Large intestine (tissue), 3 donors: ENCODE data around the gene ZNF526. TPM values are rescaled to one million over a fixed set of nuclear protein-coding genes. Genes with fewer than 3 reads are reported as not detected.

Experiments used
- DNase-seq, 2 donors: peaks; one replicate each; pipeline versions ENCODE4 v3.0.0 to v3.0.0-alpha.2; 2013
- H3K27ac ChIP-seq: one replicate; pipeline ENCODE4 v1.5.1; 2013; ENCODE audit warnings: low read length
- H3K27me3 ChIP-seq: 2 replicates; pipeline ENCODE4 v1.6.1; 2013; ENCODE audit warnings: low read length; ENCODE audit not compliant: control insufficient read depth, insufficient read depth
- H3K36me3 ChIP-seq: 2 replicates; pipeline ENCODE4 v1.6.1; 2013; ENCODE audit warnings: low read length; ENCODE audit not compliant: control insufficient read depth, insufficient read depth
- H3K4me1 ChIP-seq: one replicate; pipeline ENCODE4 v1.6.1; 2013; ENCODE audit warnings: low read length; ENCODE audit not compliant: control insufficient read depth, insufficient read depth
- H3K4me3 ChIP-seq: one replicate; pipeline ENCODE4 v1.5.1; 2013; ENCODE audit warnings: low read length
- H3K9me3 ChIP-seq: one replicate; pipeline ENCODE4 v1.6.1; 2013; ENCODE audit warnings: mild to moderate bottlenecking, low read depth, low read length, moderate library complexity; ENCODE audit not compliant: control insufficient read depth
- WGBS: methylation state at CpG from one replicate; pipeline ENCODE4 v1.1.5; 2013; ENCODE audit warnings: low lambda C conversion rate; ENCODE audit not compliant: insufficient coverage; 5-methylcytosine and 5-hydroxymethylcytosine counted together
- polyA plus RNA-seq: library from polyadenylated mRNA; unstranded; fragments of 120-200 nt; gene quantifications from one replicate; pipeline ENCODE4 v1.2.1, GENCODE V29; 2013

Gene ZNF526
- polyA plus RNA-seq, 1 donor: 9.3 TPM

- Histone ChIP-seq H3K4me3 (no peak overlapping the region), H3K27me3 (no peaks in the 10 kb centered on the region), H3K36me3 (peaks cover 58% of the 10 kb centered on the region), H3K4me1 (peaks cover 31% of the 10 kb centered on the region), H3K9me3 (no peaks in the 10 kb centered on the region), H3K27ac (no peak overlapping the region)
- WGBS: 100% methylated on average over 1 of the region's 37 CpGs
- DNase-seq: no peak
Observed at GRCh38 chr19:42224940-42225717, 5.0 kb downstream of the ZNF526 start.

GRCh38 chr19:42225718-42226292, 5.7 kb downstream of the ZNF526 start:
- no peak for DNase-seq
- Histone ChIP-seq H3K9me3 (no peaks in the 10 kb centered on the region), H3K36me3 (peaks cover 63% of the 10 kb centered on the region), H3K4me1 (peaks cover 37% of the 10 kb centered on the region), H3K27me3 (no peaks in the 10 kb centered on the region), H3K4me3 (no peak overlapping the region), H3K27ac (no peak overlapping the region)
- 94% methylated on average over 3 of the region's 33 CpGs for WGBS

- Histone ChIP-seq H3K27me3 (no peaks in the 10 kb centered on the region), H3K27ac (no peak overlapping the region), H3K9me3 (no peaks in the 10 kb centered on the region), H3K4me3 (no peak overlapping the region), H3K4me1 (peaks cover 30% of the 10 kb centered on the region), H3K36me3 (peaks cover 73% of the 10 kb centered on the region)
- no CpG with 5 or more reads among the region's 1 CpG for WGBS
- DNase-seq: no peak
Observed at GRCh38 chr19:42226886-42227285, 6.8 kb downstream of the ZNF526 start.

- peak in 1 of 2 donors; percentile 34 for DNase-seq
- Histone ChIP-seq H3K36me3 (peaks cover 81% of the 10 kb centered on the region), H3K4me3 (no peak overlapping the region), H3K27ac (no peak overlapping the region), H3K9me3 (no peaks in the 10 kb centered on the region), H3K27me3 (no peaks in the 10 kb centered on the region), H3K4me1 (peaks cover 40% of the 10 kb centered on the region)
- WGBS: no CpG with 5 or more reads among the region's 4 CpGs
Observed at GRCh38 chr19:42228641-42229040, 8.5 kb downstream of the ZNF526 start.

GRCh38 chr19:42229301-42229854, 9.3 kb downstream of the ZNF526 start:
- H3K4me1 ChIP-seq: peaks cover 48% of the 10 kb centered on the region
- H3K36me3 ChIP-seq: peaks cover 79% of the 10 kb centered on the region

GRCh38 chr19:42229855-42230351, 9.8 kb downstream of the ZNF526 start:
- H3K4me1 ChIP-seq: peaks cover 51% of the 10 kb centered on the region

More at GRCh38 chr19:42229301-42229854, 9.3 kb downstream of the ZNF526 start:
- no CpG with 5 or more reads among the region's 4 CpGs for WGBS
- no peaks in the 10 kb centered on the region for H3K27me3 ChIP-seq
- no peak for DNase-seq
- peak overlapping the region; percentile 69 for H3K27ac ChIP-seq
- H3K9me3 ChIP-seq: no peaks in the 10 kb centered on the region
- no peak overlapping the region for H3K4me3 ChIP-seq

GRCh38 chr19:42230571-42230970, 10.5 kb downstream of the ZNF526 start:
- no peaks in the 10 kb centered on the region for H3K27me3 ChIP-seq
- peaks cover 51% of the 10 kb centered on the region for H3K4me1 ChIP-seq
- H3K4me3 ChIP-seq: no peak overlapping the region
- no CpG with 5 or more reads among the region's 4 CpGs for WGBS
- peak overlapping the region; percentile 69 for H3K27ac ChIP-seq
- H3K36me3 ChIP-seq: peaks cover 79% of the 10 kb centered on the region
- no peaks in the 10 kb centered on the region for H3K9me3 ChIP-seq
- DNase-seq: peak in 1 of 2 donors; percentile 75

More at GRCh38 chr19:42229855-42230351, 9.8 kb downstream of the ZNF526 start:
- peaks cover 79% of the 10 kb centered on the region for H3K36me3 ChIP-seq
- peak overlapping the region; percentile 69 for H3K27ac ChIP-seq
- H3K4me3 ChIP-seq: no peak overlapping the region
- WGBS: no CpG with 5 or more reads among the region's 8 CpGs
- H3K27me3 ChIP-seq: no peaks in the 10 kb centered on the region
- DNase-seq: peak; percentile 68 to 77
- no peaks in the 10 kb centered on the region for H3K9me3 ChIP-seq

- Histone ChIP-seq H3K36me3 (peaks cover 76% of the 10 kb centered on the region), H3K27ac (peak overlapping the region; percentile 85), H3K4me1 (peaks cover 51% of the 10 kb centered on the region), H3K9me3 (no peaks in the 10 kb centered on the region), H3K4me3 (no peak overlapping the region), H3K27me3 (no peaks in the 10 kb centered on the region)
- no CpG with 5 or more reads among the region's 10 CpGs for WGBS
- no peak for DNase-seq
Observed at GRCh38 chr19:42232435-42232834, 12.3 kb downstream of the ZNF526 start.

- no CpG with 5 or more reads among the region's 7 CpGs for WGBS
- H3K4me1 ChIP-seq: peaks cover 51% of the 10 kb centered on the region
- peak overlapping the region; percentile 85 for H3K27ac ChIP-seq
- H3K4me3 ChIP-seq: no peak overlapping the region
- peaks cover 71% of the 10 kb centered on the region for H3K36me3 ChIP-seq
- H3K27me3 ChIP-seq: no peaks in the 10 kb centered on the region
- DNase-seq: no peak
- no peaks in the 10 kb centered on the region for H3K9me3 ChIP-seq
Observed at GRCh38 chr19:42233106-42233505, 13.0 kb downstream of the ZNF526 start.

- H3K9me3 ChIP-seq: no peaks in the 10 kb centered on the region
Observed at GRCh38 chr19:42233678-42234292, 13.7 kb downstream of the ZNF526 start.

More at GRCh38 chr19:42233678-42234292, 13.7 kb downstream of the ZNF526 start:
- H3K4me1 ChIP-seq: peaks cover 44% of the 10 kb centered on the region
- H3K27me3 ChIP-seq: no peaks in the 10 kb centered on the region
- WGBS: no CpG with 5 or more reads among the region's 6 CpGs
- DNase-seq: peak; percentile 82 to 93
- H3K27ac ChIP-seq: peak overlapping the region; percentile 85
- H3K4me3 ChIP-seq: no peak overlapping the region
- peaks cover 72% of the 10 kb centered on the region for H3K36me3 ChIP-seq
